ENCODE data around the gene DMKN. TPM values are rescaled to one million over a fixed set of nuclear protein-coding genes. Genes with fewer than 3 reads are reported as not detected.

Gene DMKN
- total and polyA plus RNA-seq, 2 donors (not counting 3 experiments of a cell fraction or from before 2014, with no cell fraction given) = not detected

- ChIA-PET POLR2A (no interaction called here), CTCF (no interaction called here)
- no peaks in the 10 kb centered on the region for H3K4me1 ChIP-seq (ENCODE audit: control insufficient read depth, extremely low read depth, insufficient read depth, low read length)
- no peaks in the 10 kb centered on the region for H3K36me3 ChIP-seq (ENCODE audit: control insufficient read depth in 2 of 2, extremely low read depth in 1 of 2, insufficient read depth in 2 of 2, low read length in 2 of 2)
- intact Hi-C loops (cut with micrococcal nuclease) (no loop called here), dilution Hi-C loops (cut with MboI; ENCODE audit: extremely low pct_ligation_motif_present, low sequenced_read_pairs) (no loop called here)
- no peaks in the 10 kb centered on the region for H4K20me1 ChIP-seq (replicated peaks; ENCODE audit: control insufficient read depth, extremely low read depth, insufficient read depth, low read length)
- no TSS peak for BruUV-seq (replicated peaks)
- no peak overlapping the region for H3K27ac ChIP-seq (ENCODE audit: insufficient read depth, low read depth, low read length)
- H3K9me1 ChIP-seq (replicated peaks; ENCODE audit: control insufficient read depth, extremely low read depth, insufficient read depth, low read length) = no peaks in the 10 kb centered on the region
- H3K79me2 ChIP-seq (ENCODE audit: control insufficient read depth, insufficient read depth, low read length) = no peaks in the 10 kb centered on the region
- no peak overlapping the region for H3K4me3 ChIP-seq (replicated peaks in 1 of 3; ENCODE audit: insufficient read depth in 1 of 3, low read depth in 1 of 3, low read length in 3 of 3)
- no peak overlapping the region for H2AFZ ChIP-seq (ENCODE audit: low read depth, low read length)
- H3K4me2 ChIP-seq (ENCODE audit: insufficient read depth, low read length) = no peak overlapping the region
- TF ChIP-seq MYC (IDR thresholded peaks at IDR 0.05; ENCODE audit: low read depth, low read length) = no peak
- TF ChIP-seq FOS (IDR thresholded peaks at IDR 0.05; ENCODE audit: borderline replicate concordance, insufficient read depth, low read length) = no peak
- TF ChIP-seq EZH2 (IDR thresholded peaks at IDR 0.05; ENCODE audit: borderline replicate concordance, low read depth, low read length, severe bottlenecking) = no peak
- no peaks in the 10 kb centered on the region for H3K9me3 ChIP-seq (replicated peaks; ENCODE audit: control insufficient read depth, insufficient read depth, low read length)
- FAIRE-seq (no peak), DNase-seq (ENCODE audit: low read depth, low spot score) (no peak)
- H3K27me3 ChIP-seq (ENCODE audit: control insufficient read depth in 2 of 2, insufficient read depth in 2 of 2, low read length in 2 of 2) = no peaks in the 10 kb centered on the region
- H3K9ac ChIP-seq (replicated peaks; ENCODE audit: extremely low read depth, insufficient read depth, low read length) = no peak overlapping the region
These were observed 57.7 kb downstream of the DMKN start for GRCh38 chr19:35455616-35456201.

- no peak overlapping the region for H3K4me3 ChIP-seq (replicated peaks in 1 of 3; ENCODE audit: insufficient read depth in 1 of 3, low read depth in 1 of 3, low read length in 3 of 3)
- CTCF ChIA-PET = interaction anchor here (1.9 kb wide), 1 partner anchor 9 kb away, joined by 5 read pairs; no protein-coding TSS in a partner anchor
- no peak for TF ChIP-seq MAX (IDR thresholded peaks at IDR 0.05; ENCODE audit: insufficient read depth, insufficient read length)
- no peaks in the 10 kb centered on the region for H3K36me3 ChIP-seq (ENCODE audit: control insufficient read depth in 2 of 2, extremely low read depth in 1 of 2, insufficient read depth in 2 of 2, low read length in 2 of 2)
- no peak overlapping the region for H3K4me2 ChIP-seq (ENCODE audit: insufficient read depth, low read length)
- H3K9me3 ChIP-seq (replicated peaks; ENCODE audit: control insufficient read depth, insufficient read depth, low read length) = no peaks in the 10 kb centered on the region
- FAIRE-seq (no peak), DNase-seq (ENCODE audit: low read depth, low spot score) (no peak)
- no peaks in the 10 kb centered on the region for H3K27me3 ChIP-seq (ENCODE audit: control insufficient read depth in 2 of 2, insufficient read depth in 2 of 2, low read length in 2 of 2)
- BruUV-seq (replicated peaks) = no TSS peak
- POLR2A ChIA-PET = no interaction called here
- no peaks in the 10 kb centered on the region for H3K79me2 ChIP-seq (ENCODE audit: control insufficient read depth, insufficient read depth, low read length)
- dilution Hi-C loops (cut with MboI; ENCODE audit: extremely low pct_ligation_motif_present, low sequenced_read_pairs) = no loop called here
- H4K20me1 ChIP-seq (replicated peaks; ENCODE audit: control insufficient read depth, extremely low read depth, insufficient read depth, low read length) = no peaks in the 10 kb centered on the region
- no peaks in the 10 kb centered on the region for H3K4me1 ChIP-seq (ENCODE audit: control insufficient read depth, extremely low read depth, insufficient read depth, low read length)
- no peak overlapping the region for H3K9ac ChIP-seq (replicated peaks; ENCODE audit: extremely low read depth, insufficient read depth, low read length)
- no peak overlapping the region for H2AFZ ChIP-seq (ENCODE audit: low read depth, low read length)
- intact Hi-C loops (cut with micrococcal nuclease) = no loop called here
- no peaks in the 10 kb centered on the region for H3K9me1 ChIP-seq (replicated peaks; ENCODE audit: control insufficient read depth, extremely low read depth, insufficient read depth, low read length)
- no peak overlapping the region for H3K27ac ChIP-seq (ENCODE audit: insufficient read depth, low read depth, low read length)
These were observed 58.8 kb downstream of the DMKN start for GRCh38 chr19:35454663-35455062.

Data from endothelial cell of umbilical vein (primary cell).